Ishikawa (cell line): ENCODE results near the gene TFF3.

ENCODE experiments used
- CEBPB ChIP-seq: IDR thresholded peaks from 2 replicates; pipeline ENCODE4 v1.6.1; 2012
- CREB1 ChIP-seq: IDR thresholded peaks from 2 replicates; pipeline ENCODE4 v1.6.1; 2012; ENCODE audit warnings: low read depth
- EGR1 ChIP-seq: IDR thresholded peaks from 2 replicates; pipeline ENCODE4 v1.6.1; 2012
- EP300 ChIP-seq: IDR thresholded peaks from 2 replicates; pipeline ENCODE4 v1.6.1; 2012; ENCODE audit warnings: borderline replicate concordance
- FOXM1 ChIP-seq: IDR thresholded peaks from 2 replicates; pipeline ENCODE4 v1.6.1; 2012; ENCODE audit warnings: low read depth, borderline replicate concordance
- NFIC ChIP-seq: IDR thresholded peaks from 2 replicates; pipeline ENCODE4 v1.6.1; 2012
- RAD21 ChIP-seq: IDR thresholded peaks from 2 replicates; pipeline ENCODE4 v1.6.1; 2012; ENCODE audit warnings: low read depth
- TAF1 ChIP-seq: IDR thresholded peaks from 2 replicates; pipeline ENCODE4 v1.6.1; 2012; ENCODE audit warnings: low read depth, mild to moderate bottlenecking
- TCF12 ChIP-seq: IDR thresholded peaks from 2 replicates; pipeline ENCODE4 v1.6.1; 2012; ENCODE audit warnings: low read depth
- TEAD4 ChIP-seq: IDR thresholded peaks from 2 replicates; pipeline ENCODE4 v1.6.1; 2012
- YY1 ChIP-seq: IDR thresholded peaks from 2 replicates; pipeline ENCODE4 v1.6.1; 2012; ENCODE audit warnings: low read depth
- ZBTB7A ChIP-seq: IDR thresholded peaks from 2 replicates; pipeline ENCODE4 v1.6.1; 2012; ENCODE audit warnings: low read depth
- TF ChIP-seq, protein P1 (sequence below): IDR thresholded peaks from 2 replicates; pipeline ENCODE4 v1.6.1; 2012
- TF ChIP-seq, protein P2 (sequence below): IDR thresholded peaks from 2 replicates; pipeline ENCODE4 v1.6.1; 2012
- TF ChIP-seq, protein P3 (sequence below): IDR thresholded peaks from 2 replicates; pipeline ENCODE4 v1.6.1; 2012; ENCODE audit warnings: low read depth, mild to moderate bottlenecking

Gene TFF3

DNA sequence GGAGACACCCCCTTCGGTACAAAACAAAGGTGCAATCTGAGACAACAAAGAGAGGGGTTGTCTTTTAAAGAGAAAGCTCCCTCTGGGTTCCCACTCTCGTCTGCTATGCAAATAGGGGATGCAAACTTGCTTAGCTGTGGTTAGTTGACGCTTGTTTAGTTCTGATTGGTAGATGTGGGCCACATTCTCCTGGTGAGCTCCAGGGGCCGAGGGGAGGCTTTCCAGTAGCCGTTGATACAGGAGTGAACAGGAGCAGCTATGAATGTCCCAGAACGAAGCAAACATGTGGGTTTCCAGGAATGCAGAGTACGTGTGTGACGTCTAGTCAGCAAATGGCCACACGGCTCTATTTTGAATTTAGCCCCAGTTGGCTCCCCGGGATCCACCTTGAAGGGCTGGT is 20.8 kb upstream of the TFF3 start:
- no peak for TF ChIP-seq TAF1
- TF ChIP-seq YY1: no peak
- TF ChIP-seq, protein P1, sequence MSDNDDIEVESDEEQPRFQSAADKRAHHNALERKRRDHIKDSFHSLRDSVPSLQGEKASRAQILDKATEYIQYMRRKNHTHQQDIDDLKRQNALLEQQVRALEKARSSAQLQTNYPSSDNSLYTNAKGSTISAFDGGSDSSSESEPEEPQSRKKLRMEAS: no peak
- no peak for TF ChIP-seq NFIC
- TF ChIP-seq TCF12: no peak
- TF ChIP-seq ZBTB7A: no peak
- no peak for TF ChIP-seq EGR1
- no peak for TF ChIP-seq EP300

DNA sequence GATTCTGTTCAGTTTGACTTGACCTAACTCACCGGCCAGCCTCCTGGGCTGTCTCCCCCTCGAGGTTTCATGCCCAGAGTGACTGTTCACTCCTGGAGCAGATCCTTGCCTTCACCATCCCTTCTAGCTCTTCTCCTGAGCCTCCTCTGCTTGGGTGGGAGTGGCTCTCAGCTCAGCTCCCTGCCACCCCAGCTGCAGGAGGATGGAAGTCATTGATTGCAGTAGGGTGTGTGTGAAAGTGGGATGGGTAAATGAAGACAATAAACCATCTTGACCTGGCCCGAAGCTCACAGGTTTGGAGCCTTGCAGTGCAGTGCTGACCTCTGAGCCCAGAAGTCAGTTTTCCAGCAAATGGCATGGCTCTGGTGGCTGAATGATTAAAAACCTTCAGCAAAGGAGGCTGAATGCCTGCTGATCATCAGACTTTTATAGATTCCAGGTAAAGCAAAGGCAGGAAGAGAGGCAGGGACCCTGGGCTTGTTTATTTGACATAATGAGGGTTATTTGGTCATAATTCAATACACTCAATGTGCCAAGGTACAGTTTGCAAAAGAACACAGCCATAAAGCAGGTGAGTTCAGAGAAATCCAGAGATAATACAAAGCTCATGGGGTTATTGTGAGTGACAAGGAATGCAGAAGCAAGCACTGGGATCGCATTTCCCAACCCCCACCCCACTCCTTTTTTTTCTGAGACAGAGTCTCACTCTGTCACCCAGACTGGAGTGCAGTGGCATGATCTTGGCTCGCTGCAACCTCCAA is 17.5 kb upstream of the TFF3 start:
- no peak for TF ChIP-seq RAD21
- TF ChIP-seq TEAD4: no peak
- TF ChIP-seq, protein P1: no peak
- no peak for TF ChIP-seq TCF12
- TF ChIP-seq ZBTB7A: no peak
- TF ChIP-seq, protein P2, sequence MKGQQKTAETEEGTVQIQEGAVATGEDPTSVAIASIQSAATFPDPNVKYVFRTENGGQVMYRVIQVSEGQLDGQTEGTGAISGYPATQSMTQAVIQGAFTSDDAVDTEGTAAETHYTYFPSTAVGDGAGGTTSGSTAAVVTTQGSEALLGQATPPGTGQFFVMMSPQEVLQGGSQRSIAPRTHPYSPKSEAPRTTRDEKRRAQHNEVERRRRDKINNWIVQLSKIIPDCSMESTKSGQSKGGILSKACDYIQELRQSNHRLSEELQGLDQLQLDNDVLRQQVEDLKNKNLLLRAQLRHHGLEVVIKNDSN: no peak
- TF ChIP-seq EP300: no peak
- TF ChIP-seq FOXM1: no peak
- no peak for TF ChIP-seq CREB1
- TF ChIP-seq TAF1: no peak
- TF ChIP-seq YY1: no peak
- no peak for TF ChIP-seq NFIC
- TF ChIP-seq EGR1: no peak
- TF ChIP-seq, protein P3, sequence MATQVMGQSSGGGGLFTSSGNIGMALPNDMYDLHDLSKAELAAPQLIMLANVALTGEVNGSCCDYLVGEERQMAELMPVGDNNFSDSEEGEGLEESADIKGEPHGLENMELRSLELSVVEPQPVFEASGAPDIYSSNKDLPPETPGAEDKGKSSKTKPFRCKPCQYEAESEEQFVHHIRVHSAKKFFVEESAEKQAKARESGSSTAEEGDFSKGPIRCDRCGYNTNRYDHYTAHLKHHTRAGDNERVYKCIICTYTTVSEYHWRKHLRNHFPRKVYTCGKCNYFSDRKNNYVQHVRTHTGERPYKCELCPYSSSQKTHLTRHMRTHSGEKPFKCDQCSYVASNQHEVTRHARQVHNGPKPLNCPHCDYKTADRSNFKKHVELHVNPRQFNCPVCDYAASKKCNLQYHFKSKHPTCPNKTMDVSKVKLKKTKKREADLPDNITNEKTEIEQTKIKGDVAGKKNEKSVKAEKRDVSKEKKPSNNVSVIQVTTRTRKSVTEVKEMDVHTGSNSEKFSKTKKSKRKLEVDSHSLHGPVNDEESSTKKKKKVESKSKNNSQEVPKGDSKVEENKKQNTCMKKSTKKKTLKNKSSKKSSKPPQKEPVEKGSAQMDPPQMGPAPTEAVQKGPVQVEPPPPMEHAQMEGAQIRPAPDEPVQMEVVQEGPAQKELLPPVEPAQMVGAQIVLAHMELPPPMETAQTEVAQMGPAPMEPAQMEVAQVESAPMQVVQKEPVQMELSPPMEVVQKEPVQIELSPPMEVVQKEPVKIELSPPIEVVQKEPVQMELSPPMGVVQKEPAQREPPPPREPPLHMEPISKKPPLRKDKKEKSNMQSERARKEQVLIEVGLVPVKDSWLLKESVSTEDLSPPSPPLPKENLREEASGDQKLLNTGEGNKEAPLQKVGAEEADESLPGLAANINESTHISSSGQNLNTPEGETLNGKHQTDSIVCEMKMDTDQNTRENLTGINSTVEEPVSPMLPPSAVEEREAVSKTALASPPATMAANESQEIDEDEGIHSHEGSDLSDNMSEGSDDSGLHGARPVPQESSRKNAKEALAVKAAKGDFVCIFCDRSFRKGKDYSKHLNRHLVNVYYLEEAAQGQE: no peak
- TF ChIP-seq CEBPB: no peak

DNA sequence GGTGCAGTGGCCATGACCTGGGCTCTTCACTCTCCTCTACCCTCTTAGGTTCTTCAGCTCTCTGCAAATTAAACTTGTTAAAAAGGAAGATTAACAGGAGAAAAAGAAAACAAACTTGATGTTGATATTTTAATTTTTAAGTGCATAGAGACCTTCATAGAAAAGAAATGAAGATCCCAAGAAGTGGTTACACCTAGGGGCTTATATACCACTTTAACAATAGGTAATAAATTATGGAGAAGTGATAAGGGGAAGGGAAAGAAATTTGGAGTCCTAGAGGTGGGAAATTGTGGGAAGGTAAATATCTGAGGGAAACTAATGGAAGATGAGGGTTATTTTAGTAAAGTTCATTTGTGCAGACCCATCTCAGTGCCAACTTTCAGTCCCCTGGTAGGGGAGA is 16.5 kb upstream of the TFF3 start:
- TF ChIP-seq TAF1 (no peak), TEAD4 (no peak), RAD21 (no peak), EP300 (no peak)

DNA sequence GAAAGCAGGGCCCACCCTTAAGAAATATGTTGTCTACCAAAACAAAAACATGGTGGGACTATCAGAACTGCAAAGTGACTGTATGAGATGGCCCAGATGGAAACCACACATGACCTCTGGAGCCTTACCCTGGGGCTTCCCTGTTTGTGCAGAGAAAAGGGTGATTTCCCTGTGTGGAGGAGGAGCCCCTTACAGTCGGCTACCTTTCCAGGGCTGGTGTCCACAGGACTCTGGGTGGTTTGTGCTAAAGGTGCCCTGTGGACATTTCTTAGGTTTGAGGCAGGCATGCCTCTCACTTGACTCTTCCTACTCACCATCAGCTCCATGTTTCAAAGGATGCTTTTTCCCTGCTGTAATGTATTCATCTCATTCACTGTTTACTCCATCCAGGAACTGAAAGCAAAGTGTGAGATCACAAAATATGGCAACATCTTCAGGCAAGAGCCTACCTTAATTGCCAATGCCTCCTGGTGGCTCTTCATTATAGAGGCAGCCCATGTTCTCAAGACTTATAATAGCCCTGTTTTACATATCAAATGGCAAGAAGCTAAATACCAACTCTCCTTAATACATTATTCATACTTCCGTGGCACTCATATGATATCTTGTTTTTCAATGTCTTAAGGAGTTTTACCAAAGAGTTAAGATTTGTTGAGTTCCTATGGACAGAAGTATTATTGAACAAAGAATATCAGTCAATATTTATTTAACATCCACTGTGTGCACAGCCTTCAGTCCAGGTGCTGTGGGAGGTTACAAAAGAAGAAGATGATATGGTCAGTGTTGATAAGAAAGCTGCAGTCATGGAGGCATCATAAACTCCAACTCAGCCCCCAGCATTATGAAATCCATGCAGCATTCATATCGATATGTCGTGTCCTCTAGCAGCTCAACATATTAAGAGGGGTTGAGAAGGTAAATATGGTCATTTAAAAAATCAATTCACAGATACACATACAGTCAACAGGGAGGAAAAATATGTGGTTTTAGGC is 15.5 kb upstream of the TFF3 start:
- no peak for TF ChIP-seq FOXM1
- TF ChIP-seq, protein P3: no peak
- TF ChIP-seq TAF1: no peak
- TF ChIP-seq EP300: no peak
- TF ChIP-seq TEAD4: no peak
- no peak for TF ChIP-seq YY1
- no peak for TF ChIP-seq RAD21
- no peak for TF ChIP-seq NFIC
- no peak for TF ChIP-seq CREB1
- TF ChIP-seq, protein P2: no peak
- no peak for TF ChIP-seq EGR1
- TF ChIP-seq, protein P1: no peak
- TF ChIP-seq ZBTB7A: no peak
- TF ChIP-seq CEBPB: no peak
- no peak for TF ChIP-seq TCF12

DNA sequence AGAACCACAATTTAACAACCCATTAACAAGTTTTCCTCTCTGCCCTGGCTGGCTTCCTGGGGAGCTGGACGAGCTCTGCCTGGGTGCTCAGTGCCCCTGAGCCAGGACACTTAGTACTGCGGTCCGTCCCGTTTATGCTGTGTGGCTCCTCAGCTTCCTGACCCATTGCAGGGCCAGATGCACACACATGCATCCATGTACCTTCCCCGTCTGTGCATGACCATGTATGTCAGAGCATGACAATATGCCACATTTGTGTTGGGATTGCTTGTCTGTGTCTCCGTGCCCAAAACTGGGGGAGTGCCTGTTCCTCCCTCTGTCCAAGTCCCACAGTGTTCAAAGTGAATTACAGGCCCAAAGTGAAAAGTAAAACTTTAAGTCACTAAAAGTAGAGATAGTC is 9.7 kb upstream of the TFF3 start:
- no peak for TF ChIP-seq TEAD4
- TF ChIP-seq, protein P1: no peak
- no peak for TF ChIP-seq NFIC
- TF ChIP-seq, protein P3: no peak
- TF ChIP-seq EGR1: no peak
- TF ChIP-seq, protein P2: no peak
- no peak for TF ChIP-seq CREB1
- TF ChIP-seq RAD21: no peak
- TF ChIP-seq YY1: no peak
- TF ChIP-seq TAF1: no peak
- no peak for TF ChIP-seq TCF12
- TF ChIP-seq FOXM1: no peak
